Spleen (tissue), 7 donors: ENCODE measurements around the gene TMEM91.

Source experiments
- POLR2A ChIP-seq, 3 donors: fragments of 450-650 bp; IDR thresholded peaks; one replicate each; pipeline ENCODE4 v1.5.1; 2017; ENCODE audit warnings: antibody characterized with exemption in 3 of 3, mild to moderate bottlenecking in 1 of 3
- TF ChIP-seq, protein P1 (sequence below), 11 experiments: fragments of 200-600 bp in 7 of 11; fragments of 450-650 bp in 4 of 11; sonication (generic) in 4 of 11; IDR thresholded peaks in 8 of 11; conservative IDR thresholded peaks in 3 of 11; 1 replicate in 7 of 11; 2 replicates in 4 of 11; pipeline versions ENCODE4 v1.4.0 to v1.8.0; 2016 to 2021; ENCODE audit warnings: antibody characterized with exemption in 11 of 11, inconsistent platforms in 4 of 11, mild to moderate bottlenecking in 1 of 11
- donor health status: DM: no; HTN: no; CAD: no; lungs with moderate emphysema.
- donor health status: DM: no; HTN: no; CAD: no.
- donor health status: DM: no; HTN: no; CAD: no.

DNA sequence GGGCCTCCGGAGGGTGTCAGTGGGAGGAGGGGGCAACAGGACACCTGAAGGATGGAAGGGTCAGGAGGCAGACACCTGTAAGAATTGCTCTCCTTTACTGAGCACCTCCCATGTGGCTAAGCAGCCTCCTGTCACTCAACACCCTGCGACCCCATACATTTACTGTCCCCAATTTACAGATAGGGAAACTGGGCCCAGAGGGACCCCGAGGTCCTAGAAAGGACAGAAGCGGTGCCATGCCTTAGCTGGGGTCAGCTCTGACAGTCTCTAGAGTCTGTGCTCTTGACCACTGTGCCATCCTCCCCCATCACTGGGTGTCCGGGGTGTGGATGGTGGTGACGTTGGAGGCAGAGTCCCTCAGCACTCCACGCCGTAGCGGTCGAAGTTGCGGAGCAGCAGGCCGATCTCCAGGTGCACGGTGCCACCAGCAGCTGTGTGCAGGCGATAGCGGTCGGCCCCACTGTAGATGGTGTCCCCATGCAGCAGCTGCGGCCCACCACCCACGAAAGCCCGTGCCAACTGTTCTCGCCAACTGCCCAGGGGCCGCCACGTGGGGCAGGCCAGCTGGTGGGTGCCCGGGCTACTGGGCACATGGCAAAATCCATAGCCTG lies 21.9 kb upstream of the TMEM91 start:
- TF ChIP-seq POLR2A (IDR thresholded peaks at IDR 0.05) = no peak
- TF ChIP-seq, protein P1, sequence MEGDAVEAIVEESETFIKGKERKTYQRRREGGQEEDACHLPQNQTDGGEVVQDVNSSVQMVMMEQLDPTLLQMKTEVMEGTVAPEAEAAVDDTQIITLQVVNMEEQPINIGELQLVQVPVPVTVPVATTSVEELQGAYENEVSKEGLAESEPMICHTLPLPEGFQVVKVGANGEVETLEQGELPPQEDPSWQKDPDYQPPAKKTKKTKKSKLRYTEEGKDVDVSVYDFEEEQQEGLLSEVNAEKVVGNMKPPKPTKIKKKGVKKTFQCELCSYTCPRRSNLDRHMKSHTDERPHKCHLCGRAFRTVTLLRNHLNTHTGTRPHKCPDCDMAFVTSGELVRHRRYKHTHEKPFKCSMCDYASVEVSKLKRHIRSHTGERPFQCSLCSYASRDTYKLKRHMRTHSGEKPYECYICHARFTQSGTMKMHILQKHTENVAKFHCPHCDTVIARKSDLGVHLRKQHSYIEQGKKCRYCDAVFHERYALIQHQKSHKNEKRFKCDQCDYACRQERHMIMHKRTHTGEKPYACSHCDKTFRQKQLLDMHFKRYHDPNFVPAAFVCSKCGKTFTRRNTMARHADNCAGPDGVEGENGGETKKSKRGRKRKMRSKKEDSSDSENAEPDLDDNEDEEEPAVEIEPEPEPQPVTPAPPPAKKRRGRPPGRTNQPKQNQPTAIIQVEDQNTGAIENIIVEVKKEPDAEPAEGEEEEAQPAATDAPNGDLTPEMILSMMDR (IDR thresholded peaks at IDR 0.05 in 8 of 11, conservative IDR thresholded peaks at IDR 0.05 in 3 of 11) = peak in 5 of 11 experiments; percentile 6 to 61 (median 25)
